GM23248 (cell line): ENCODE results near the gene CENPT. TPM values are rescaled to one million over a fixed set of nuclear protein-coding genes. Genes with fewer than 3 reads are reported as not detected.
A peak's percentile ranks its signal among the peaks of the same experiment; 100 is the strongest.

ENCODE experiments used
- DNase-seq: peaks from one replicate; pipeline ENCODE4 v3.0.0-alpha.2; 2015
- H2AFZ ChIP-seq: fragments of 200-600 bp; sonication (generic); 2 replicates; pipeline ENCODE4 v1.6.1; 2016; ENCODE audit warnings: antibody characterized with exemption
- H3F3A ChIP-seq: fragments of 200-600 bp; sonication (generic); 2 replicates; pipeline ENCODE4 v1.6.1; 2016; ENCODE audit warnings: mild to moderate bottlenecking, antibody characterized with exemption, mixed run types; ENCODE audit not compliant: insufficient read depth
- H3K27ac ChIP-seq: fragments of 200-600 bp; sonication (generic); 2 replicates; pipeline ENCODE4 v1.5.1; 2016; ENCODE audit warnings: mild to moderate bottlenecking
- H3K27me3 ChIP-seq: fragments of 200-600 bp; sonication (generic); replicated peaks from 2 replicates; pipeline ENCODE4 v1.6.1; 2016; ENCODE audit warnings: mild to moderate bottlenecking; ENCODE audit not compliant: insufficient read depth
- H3K36me3 ChIP-seq: fragments of 200-600 bp; sonication (generic); 2 replicates; pipeline ENCODE4 v1.6.1; 2016; ENCODE audit warnings: low read depth, mild to moderate bottlenecking
- H3K4me1 ChIP-seq: fragments of 200-600 bp; sonication (generic); 2 replicates; pipeline ENCODE4 v1.6.1; 2016; ENCODE audit warnings: mild to moderate bottlenecking; ENCODE audit not compliant: insufficient read depth
- H3K4me2 ChIP-seq: fragments of 200-600 bp; sonication (generic); one replicate; pipeline ENCODE4 v1.6.1; 2016; ENCODE audit warnings: mild to moderate bottlenecking; ENCODE audit not compliant: unreplicated experiment
- H3K4me3 ChIP-seq: fragments of 200-600 bp; sonication (generic); 2 replicates; pipeline ENCODE4 v1.5.1; 2016; ENCODE audit warnings: mild to moderate bottlenecking
- H3K79me2 ChIP-seq: fragments of 200-600 bp; sonication (generic); 2 replicates; pipeline ENCODE4 v1.6.1; 2016; ENCODE audit warnings: mild to moderate bottlenecking; ENCODE audit not compliant: insufficient read depth
- H3K9ac ChIP-seq: fragments of 200-600 bp; sonication (generic); 2 replicates; pipeline ENCODE4 v1.6.1; 2016; ENCODE audit warnings: mild to moderate bottlenecking
- H3K9me2 ChIP-seq: fragments of 200-600 bp; sonication (generic); 2 replicates; pipeline ENCODE4 v1.6.1; 2016; ENCODE audit warnings: mixed run types, mild to moderate bottlenecking, moderate library complexity; ENCODE audit not compliant: insufficient read depth
- H3K9me3 ChIP-seq: fragments of 200-600 bp; sonication (generic); one replicate; pipeline ENCODE4 v1.6.1; 2017; ENCODE audit warnings: low read depth
- H4K20me1 ChIP-seq: fragments of 200-600 bp; sonication (generic); 2 replicates; pipeline ENCODE4 v1.6.0; 2016; ENCODE audit not compliant: insufficient read depth
- EZH2 ChIP-seq: fragments of 200-600 bp; sonication (generic); IDR thresholded peaks from 2 replicates; pipeline ENCODE4 v1.6.1; 2018; ENCODE audit warnings: antibody characterized with exemption, mild to moderate bottlenecking; ENCODE audit not compliant: insufficient read depth, poor library complexity, severe bottlenecking
- EZH2phosphoT487 ChIP-seq: fragments of 200-600 bp; sonication (generic); IDR thresholded peaks from 2 replicates; pipeline ENCODE4 v1.6.1; 2018; ENCODE audit warnings: antibody characterized with exemption, moderate library complexity, mild to moderate bottlenecking, low read depth; ENCODE audit not compliant: insufficient read depth
- WGBS, 2 experiments: methylation state at CpG; one replicate each; pipeline ENCODE4 v1.1.6; 2015 to 2017; ENCODE audit warnings: low lambda C conversion rate in 2 of 2, low coverage in 1 of 2; ENCODE audit errors: missing lambda C conversion rate in 2 of 2; 5-methylcytosine and 5-hydroxymethylcytosine counted together
- in situ Hi-C: fragments of 300-500 bp; cut with MboI; formaldehyde crosslinking; loops from 2 replicates; pipeline ENCODE4 v1.15.0; 2020
- polyA plus RNA-seq: library from polyadenylated mRNA; unstranded; fragments of >200 nt; fragmentation: Nextera tagmentation; extraction: Ambion mirVana; gene quantifications from 2 replicates; pipeline ENCODE4 v1.2.1, GENCODE V29; 2016
- total RNA-seq: library from RNA; depleted of rRNA; stranded (reverse); fragments of >200 nt; shearing (Covaris generic); gene quantifications from 2 replicates; pipeline ENCODE4 v1.2.3, GENCODE V29; 2014

CENPT gene
- total and polyA plus RNA-seq, 2 experiments from 2014 or later, result 53.4 to 63.1 TPM

GRCh38 chr16:67800338-67800926, 47.1 kb downstream of the CENPT start:
- Histone ChIP-seq H4K20me1 (no peaks in the 10 kb centered on the region; the same call in 1 of the 2 replicates), H3K79me2 (peaks cover 84% of the 10 kb centered on the region), H3K9me2 (no peaks in the 10 kb centered on the region), H3K36me3 (no peaks in the 10 kb centered on the region), H2AFZ (no peak overlapping the region), H3K4me2 (no peak overlapping the region), H3K27ac (no peak overlapping the region), H3K4me1 (peaks cover 12% of the 10 kb centered on the region), H3F3A (no peaks in the 10 kb centered on the region), H3K4me3 (no peak overlapping the region), H3K27me3 (no peaks in the 10 kb centered on the region), H3K9me3 (no peaks in the 10 kb centered on the region), H3K9ac (no peak overlapping the region)
- TF ChIP-seq EZH2phosphoT487, result no peak
- TF ChIP-seq EZH2, result no peak
- in situ Hi-C loops, result loop anchor here (10.0 kb wide), 1 partner anchor 126 kb away; no protein-coding TSS in a partner anchor
- 62 to 72% methylated on average over 7 of the region's 7 CpGs for WGBS, 2 experiments
- DNase-seq, result peak; percentile 57

GRCh38 chr16:67796099-67796718, 51.3 kb downstream of the CENPT start:
- Histone ChIP-seq H3K27me3 (no peaks in the 10 kb centered on the region), H2AFZ (no peak overlapping the region), H4K20me1 (no peaks in the 10 kb centered on the region; the same call in 1 of the 2 replicates), H3K79me2 (peaks cover 54% of the 10 kb centered on the region), H3K4me2 (no peak overlapping the region), H3K9ac (no peak overlapping the region), H3K9me3 (no peaks in the 10 kb centered on the region), H3K27ac (no peak overlapping the region), H3K9me2 (no peaks in the 10 kb centered on the region), H3F3A (no peaks in the 10 kb centered on the region), H3K4me3 (no peak overlapping the region), H3K4me1 (peaks cover 7% of the 10 kb centered on the region; the same call in 1 of the 2 replicates), H3K36me3 (no peaks in the 10 kb centered on the region)
- no peak for DNase-seq
- no peak for TF ChIP-seq EZH2phosphoT487
- no peak for TF ChIP-seq EZH2
- 95 to 100% methylated on average over 5 of the region's 5 CpGs for WGBS, 2 experiments
- in situ Hi-C loops, result no loop called here

- H3K9me2 ChIP-seq, result no peaks in the 10 kb centered on the region
- DNase-seq, result no peak
- no peak overlapping the region for H3K4me3 ChIP-seq
- in situ Hi-C loops, result no loop called here
- H4K20me1 ChIP-seq, result 0 out of 2 replicates have a peak, but pooled peaks cover 4% of the 10 kb centered on the region
- H3K27ac ChIP-seq, result no peak overlapping the region
- H3K9me3 ChIP-seq, result no peaks in the 10 kb centered on the region
- no peak overlapping the region for H3K9ac ChIP-seq
- no peaks in the 10 kb centered on the region for H3K36me3 ChIP-seq
- no peak overlapping the region for H2AFZ ChIP-seq
- no peaks in the 10 kb centered on the region for H3K4me1 ChIP-seq
- H3K27me3 ChIP-seq, result no peaks in the 10 kb centered on the region
- H3K79me2 ChIP-seq, result peaks cover 35% of the 10 kb centered on the region
- TF ChIP-seq EZH2phosphoT487 (no peak), EZH2 (no peak)
- no peaks in the 10 kb centered on the region for H3F3A ChIP-seq
- H3K4me2 ChIP-seq, result no peak overlapping the region
Measured at GRCh38 chr16:67790071-67790470, 57.4 kb downstream of the CENPT start.

- H3K9ac ChIP-seq, result no peak overlapping the region
- no peak overlapping the region for H3K4me3 ChIP-seq
- H4K20me1 ChIP-seq, result 0 out of 2 replicates have a peak, but pooled peaks cover 4% of the 10 kb centered on the region
- H3F3A ChIP-seq, result no peaks in the 10 kb centered on the region
- H3K36me3 ChIP-seq, result no peaks in the 10 kb centered on the region
- TF ChIP-seq EZH2, result no peak
- TF ChIP-seq EZH2phosphoT487, result no peak
- WGBS, 2 experiments, result 96% methylated on average over 5 of the region's 5 CpGs
- no peak overlapping the region for H2AFZ ChIP-seq
- H3K27me3 ChIP-seq, result no peaks in the 10 kb centered on the region
- H3K9me2 ChIP-seq, result no peaks in the 10 kb centered on the region
- H3K4me2 ChIP-seq, result no peak overlapping the region
- no peak for DNase-seq
- in situ Hi-C loops, result no loop called here
- no peaks in the 10 kb centered on the region for H3K4me1 ChIP-seq
- H3K27ac ChIP-seq, result no peak overlapping the region
- no peaks in the 10 kb centered on the region for H3K9me3 ChIP-seq
- H3K79me2 ChIP-seq, result peaks cover 49% of the 10 kb centered on the region
Measured at GRCh38 chr16:67786491-67786890, 61.0 kb downstream of the CENPT start.
